Prostate gland (tissue), 2 donors: ENCODE results near the gene SYNPO.

Source experiments
- CTCF ChIP-seq, 4 experiments: fragments of 200-600 bp in 2 of 4; fragments of 450-650 bp in 2 of 4; sonication (generic) in 2 of 4; IDR thresholded peaks; 1 replicate in 3 of 4; 2 replicates in 1 of 4; pipeline ENCODE4 v1.5.1; 2016 to 2019; ENCODE audit warnings: antibody characterized with exemption in 4 of 4, mild to moderate bottlenecking in 2 of 4, moderate library complexity in 2 of 4
- POLR2A ChIP-seq: fragments of 450-650 bp; IDR thresholded peaks from one replicate; pipeline ENCODE4 v1.6.1; 2016; ENCODE audit warnings: antibody characterized with exemption, mild to moderate bottlenecking

- no peak for TF ChIP-seq POLR2A
- no peak for TF ChIP-seq CTCF (IDR thresholded peaks at IDR 0.05)
These were observed 18.3 kb upstream of the SYNPO start for GRCh38 chr5:150622157-150622556.
